NCI-H1092 treated with DMSO at 0.1 percent for 48 hours (cell line): Measurements from ENCODE around the gene PLCZ1.
"Not testable (repeated sequence)": the region's sequence is repeated elsewhere in the genome, so short reads cannot be mapped to it uniquely, and the experiment has no call there.

Experiments
- DNase-seq: peaks from one replicate; lab custom pipeline; 2025; lab: John Stamatoyannopoulos, UW

PLCZ1 gene, protein sequence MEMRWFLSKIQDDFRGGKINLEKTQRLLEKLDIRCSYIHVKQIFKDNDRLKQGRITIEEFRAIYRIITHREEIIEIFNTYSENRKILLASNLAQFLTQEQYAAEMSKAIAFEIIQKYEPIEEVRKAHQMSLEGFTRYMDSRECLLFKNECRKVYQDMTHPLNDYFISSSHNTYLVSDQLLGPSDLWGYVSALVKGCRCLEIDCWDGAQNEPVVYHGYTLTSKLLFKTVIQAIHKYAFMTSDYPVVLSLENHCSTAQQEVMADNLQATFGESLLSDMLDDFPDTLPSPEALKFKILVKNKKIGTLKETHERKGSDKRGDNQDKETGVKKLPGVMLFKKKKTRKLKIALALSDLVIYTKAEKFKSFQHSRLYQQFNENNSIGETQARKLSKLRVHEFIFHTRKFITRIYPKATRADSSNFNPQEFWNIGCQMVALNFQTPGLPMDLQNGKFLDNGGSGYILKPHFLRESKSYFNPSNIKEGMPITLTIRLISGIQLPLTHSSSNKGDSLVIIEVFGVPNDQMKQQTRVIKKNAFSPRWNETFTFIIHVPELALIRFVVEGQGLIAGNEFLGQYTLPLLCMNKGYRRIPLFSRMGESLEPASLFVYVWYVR

DNA sequence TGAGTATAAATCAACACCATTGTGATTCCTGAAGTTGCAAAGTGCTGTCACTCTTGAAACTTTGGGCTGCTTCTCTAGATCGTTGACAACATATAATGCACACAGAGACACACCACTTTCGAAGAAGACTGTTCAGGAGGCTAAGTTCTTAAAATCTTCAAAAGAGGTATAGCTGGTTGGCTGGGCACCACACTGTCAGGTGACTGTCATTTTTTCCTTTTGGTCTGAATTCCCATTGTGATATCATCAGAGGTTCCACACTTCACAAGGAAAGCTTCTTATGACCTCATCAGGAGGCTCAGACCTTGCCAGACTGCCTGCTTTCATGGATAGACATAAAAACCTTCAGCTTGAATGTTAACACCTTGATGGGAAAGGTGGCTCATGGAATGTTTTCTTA lies at the start of gene PLCZ1, which contains the start of gene CAPZA3:
PLCZ1 (minus strand) TSS at position 194 of the 400 bp plus-strand sequence. CDS start 641 bp downstream, outside the sequence.
CAPZA3 (plus strand) TSS at position 301 of the 400 bp plus-strand sequence. CDS start 150 bp downstream, outside the sequence.
- DNase-seq = no peak

DNA sequence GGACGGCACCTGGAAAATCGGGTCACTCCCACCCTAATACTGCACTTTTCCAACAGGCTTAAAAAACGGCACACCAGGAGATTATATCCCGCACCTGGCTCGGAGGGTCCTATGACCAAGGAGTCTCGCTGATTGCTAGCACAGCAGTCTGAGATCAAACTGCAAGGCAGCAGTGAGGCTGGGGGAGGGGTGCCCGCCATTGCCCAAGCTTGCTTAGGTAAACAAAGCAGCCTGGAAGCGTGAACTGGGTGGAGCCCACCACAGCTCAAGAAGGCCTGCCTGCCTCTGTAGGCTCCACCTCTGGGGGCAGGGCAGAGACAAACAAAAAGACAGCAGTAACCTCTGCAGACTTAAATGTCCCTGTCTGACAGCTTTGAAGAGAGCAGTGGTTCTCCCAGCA lies 47.7 kb upstream of the PLCZ1 start:
- not testable (repeated sequence) for DNase-seq

DNA sequence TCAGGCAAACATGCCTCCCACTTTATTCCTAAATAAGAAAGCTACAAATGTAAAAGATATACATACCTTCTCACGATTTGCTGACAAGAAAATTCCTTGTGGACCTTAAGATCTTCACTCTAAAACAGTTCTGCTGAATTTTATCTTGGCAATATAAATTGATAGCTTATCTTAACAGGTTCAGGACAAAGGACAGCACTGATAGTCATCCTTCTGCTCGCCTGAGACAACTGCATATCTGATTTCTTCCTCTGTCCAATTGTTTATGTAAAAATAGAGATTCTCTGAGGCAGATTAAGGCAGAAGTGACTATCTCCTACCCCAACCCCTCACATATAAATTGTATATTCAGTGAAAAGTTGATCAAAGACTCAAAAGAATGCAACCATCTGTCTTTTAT lies 45.0 kb upstream of the PLCZ1 start:
- no peak for DNase-seq

DNA sequence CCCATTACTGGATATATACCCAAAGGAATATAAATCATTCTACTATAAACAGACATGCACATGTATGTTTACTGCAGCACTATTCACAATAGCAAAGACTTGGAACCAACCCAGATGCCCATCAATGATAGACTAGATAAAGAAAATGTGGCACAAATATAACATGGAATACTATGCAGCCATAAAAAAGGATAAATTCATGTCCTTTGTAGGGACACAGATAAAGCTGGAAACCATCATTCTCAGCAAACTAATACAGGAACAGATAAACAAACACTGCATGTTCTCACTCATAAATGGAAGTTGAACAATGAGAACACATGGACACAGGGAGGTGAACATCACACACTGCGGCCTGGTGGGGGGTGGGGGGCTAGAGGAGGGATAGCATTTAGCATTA lies 28.7 kb upstream of the PLCZ1 start:
- DNase-seq = not testable (repeated sequence)

DNA sequence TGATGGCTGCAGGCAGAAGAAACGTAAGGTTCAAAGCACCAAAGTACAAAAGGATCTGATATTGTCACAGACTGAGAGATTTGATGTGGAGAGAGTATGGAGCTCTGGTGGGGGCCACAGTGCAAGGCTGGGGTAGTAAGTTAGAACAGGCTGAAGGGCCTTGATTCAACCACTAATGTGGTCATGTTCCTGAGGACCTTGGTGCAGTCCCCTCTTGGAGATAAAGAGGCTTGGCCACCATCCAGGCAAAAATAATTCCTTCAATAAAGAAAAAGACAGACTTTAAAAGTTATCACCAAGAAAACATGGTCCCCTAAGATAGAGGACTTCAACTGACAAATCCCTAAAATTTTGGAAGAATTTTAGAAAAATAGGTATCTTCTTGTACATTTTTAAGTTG lies 17.5 kb upstream of the PLCZ1 start:
- no peak for DNase-seq

DNA sequence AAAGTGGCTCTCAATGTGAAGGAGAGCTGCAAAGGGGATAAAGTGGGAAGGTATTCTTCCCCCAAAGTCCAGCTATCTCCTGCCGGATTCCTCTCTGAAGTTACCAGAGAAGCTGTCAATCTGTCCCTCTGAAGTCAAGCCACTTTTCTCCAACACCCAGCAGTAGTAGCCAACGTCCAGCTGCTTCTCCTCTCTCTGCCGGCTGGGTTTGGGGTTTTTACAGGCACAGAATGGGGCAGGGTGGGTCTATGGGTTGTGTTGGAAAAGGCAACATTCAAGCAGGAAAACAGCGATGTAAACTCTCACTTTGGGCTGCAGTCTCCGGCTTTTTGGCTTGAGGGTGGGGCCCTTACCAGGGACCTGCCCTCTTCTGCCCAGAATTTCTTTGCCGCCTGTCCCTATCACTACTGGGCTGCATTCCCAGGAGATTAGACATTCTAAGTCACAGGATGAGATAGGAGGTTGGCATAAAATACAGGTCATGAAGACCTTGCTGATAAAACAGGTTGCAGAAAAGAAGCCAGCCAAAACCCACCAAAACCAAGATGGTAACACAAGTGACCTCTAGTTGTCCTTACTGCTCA lies 16.4 kb upstream of the PLCZ1 start:
- DNase-seq = no peak

DNA sequence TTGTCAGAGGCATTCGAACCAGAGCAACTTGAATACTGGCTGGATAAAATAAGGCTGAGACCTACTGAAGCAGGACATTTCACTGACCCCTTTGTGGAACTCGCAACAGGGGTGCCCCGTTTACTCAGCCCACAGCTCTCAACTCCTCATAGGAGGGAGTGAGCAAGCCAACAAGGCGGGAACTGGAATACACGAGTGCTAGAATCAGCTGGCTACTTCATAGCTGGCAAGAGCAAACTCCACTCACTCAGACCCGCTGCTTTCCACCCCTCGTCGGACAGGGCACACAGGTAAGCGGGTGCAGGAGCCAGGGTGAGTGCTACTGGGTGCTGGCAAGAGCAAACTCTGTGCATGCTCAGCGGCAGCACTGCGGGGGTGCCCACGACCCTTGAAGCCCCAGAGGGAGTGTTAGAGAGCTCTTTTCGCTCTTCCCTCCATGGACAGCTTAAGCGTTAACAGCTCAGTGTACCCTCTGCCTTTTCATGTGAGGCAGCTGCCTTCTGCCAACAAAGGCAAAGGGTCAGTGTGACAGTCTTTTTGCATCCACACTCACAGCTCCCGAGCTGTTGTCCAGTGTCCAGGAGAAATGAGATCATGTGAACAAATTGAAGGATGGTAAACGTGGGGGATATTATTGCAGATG lies 15.8 kb upstream of the PLCZ1 start:
- DNase-seq = peak; percentile 45

DNA sequence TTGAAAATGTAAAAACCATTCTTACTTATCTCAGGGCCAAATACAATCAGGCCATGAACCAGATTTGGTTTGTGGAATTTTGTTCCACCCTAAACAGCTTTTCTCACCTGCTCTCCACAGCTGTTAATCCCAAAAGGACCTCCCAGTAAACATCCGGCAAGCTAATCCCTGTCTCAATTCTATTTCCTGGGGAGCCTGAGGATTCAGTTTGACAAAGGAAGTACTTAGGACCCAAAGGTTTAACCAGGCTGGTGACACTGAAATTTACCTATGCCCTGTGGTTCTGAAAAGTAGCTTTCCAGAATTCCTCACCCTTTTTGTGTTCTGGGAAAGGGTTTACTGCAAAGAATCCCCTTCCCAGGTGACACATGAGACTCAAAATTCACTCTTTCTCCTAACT lies 15.1 kb upstream of the PLCZ1 start:
- no peak for DNase-seq

DNA sequence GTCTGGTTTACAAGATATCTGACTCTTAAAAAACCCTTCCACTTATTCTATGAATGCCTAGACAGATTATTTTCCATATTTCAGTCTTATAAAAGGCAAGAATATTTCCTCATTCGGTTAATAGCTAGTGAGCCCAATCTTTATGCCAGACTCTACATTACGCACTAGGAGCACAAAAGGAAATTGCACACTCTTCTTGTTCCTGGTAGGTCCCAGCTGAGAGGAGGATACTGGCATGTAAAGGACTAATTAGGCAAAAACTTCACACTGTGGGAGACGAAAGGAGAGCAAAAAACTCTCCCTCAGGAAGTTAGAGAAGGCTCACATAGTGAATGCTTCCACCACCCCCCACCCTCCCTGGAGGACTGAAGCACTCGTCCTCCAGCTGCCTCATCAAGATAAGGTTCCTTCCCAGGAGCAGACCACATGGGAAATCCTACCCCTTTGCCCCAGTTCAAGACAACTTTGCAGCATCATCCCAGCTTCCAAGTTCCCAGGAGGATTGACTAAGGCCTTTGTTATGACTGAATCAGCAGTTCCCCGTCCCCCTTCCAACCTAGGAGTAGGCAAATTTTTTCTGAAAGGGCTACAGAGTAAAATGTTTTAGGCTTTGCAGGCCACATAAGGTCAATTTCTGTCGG lies 14.6 kb upstream of the PLCZ1 start:
- DNase-seq = no peak

DNA sequence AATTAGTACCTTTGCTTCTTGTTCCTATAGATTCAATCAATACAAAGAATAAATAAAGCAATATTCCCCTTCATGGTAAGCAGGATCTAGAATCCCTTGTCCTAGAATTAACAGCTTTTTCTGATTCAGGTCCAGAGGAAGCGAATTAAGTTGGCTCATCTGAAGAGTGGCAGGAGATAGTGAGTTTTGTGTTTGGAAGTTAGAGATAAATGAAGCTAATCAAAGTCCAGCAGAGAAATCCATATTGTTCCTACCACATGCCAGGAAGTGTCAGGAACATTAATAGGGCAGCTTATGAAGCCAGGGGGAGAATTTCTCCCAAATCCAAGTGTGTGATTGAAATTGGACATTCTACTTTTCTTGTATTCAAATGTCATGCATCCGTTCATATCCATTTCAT lies 14.1 kb upstream of the PLCZ1 start:
- DNase-seq = no peak

DNA sequence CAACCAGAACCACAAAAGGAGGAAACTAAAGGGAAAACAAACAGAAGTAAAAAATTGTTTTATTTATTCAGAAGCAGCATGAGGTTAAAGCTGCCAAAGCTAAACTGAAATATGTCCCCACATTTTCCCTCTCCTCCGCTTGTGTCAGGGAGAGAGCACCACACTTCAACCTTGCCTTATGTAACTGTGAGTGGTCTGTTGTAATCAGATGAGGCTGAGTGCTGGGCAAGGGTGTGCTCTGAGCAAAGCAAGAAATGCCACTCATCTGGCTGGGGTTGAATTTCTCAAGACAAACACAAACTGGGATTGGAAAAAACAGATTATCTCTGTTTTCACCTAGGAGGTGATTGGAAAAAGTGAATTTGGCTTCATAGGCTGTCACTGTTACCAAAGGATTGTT lies 12.3 kb upstream of the PLCZ1 start:
- no peak for DNase-seq

DNA sequence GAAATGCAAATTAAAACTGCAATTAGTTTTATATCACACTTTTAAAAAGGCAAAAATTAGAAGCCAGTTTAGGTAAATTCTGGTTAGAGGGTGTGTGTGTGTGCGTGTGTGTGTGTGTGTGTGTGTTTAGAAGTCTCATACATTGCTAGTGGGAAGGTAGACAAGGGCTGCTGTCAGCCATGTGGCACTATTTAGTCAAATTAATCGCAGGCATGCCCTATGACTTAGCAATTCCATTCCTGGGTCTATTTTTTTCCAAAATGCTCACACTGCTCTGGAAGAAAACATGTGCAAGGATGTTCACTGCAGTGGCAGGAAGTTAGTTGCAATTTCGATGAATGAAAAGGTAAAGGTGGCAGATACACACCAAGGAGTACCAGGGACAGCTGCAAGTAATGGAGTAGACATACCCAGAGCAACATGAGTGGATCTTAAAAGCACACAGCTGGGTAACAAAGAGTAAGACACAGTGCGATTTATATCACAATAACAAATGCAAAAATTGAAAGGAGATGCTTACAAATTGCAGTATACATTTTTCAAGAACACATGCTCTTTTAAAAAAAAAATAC lies 11.7 kb upstream of the PLCZ1 start:
- DNase-seq = no peak

DNA sequence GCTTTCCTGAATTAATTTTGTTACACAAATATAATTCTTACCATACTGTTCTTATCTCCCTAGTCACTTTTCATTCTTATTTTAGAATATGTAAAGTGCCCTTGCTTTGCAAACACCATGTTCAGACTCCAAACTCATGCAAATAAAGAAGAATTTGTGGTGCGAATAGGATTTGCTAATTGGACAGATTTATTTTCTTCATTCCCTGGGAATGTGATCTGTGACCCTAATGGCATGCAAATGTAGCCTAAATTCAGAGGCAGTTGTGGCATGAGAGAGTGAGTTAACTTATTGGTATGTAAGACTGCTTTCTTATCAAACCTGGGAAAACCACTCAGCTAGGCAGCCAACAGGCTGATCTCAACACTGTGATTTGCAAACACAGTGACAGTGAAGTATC lies 10.1 kb upstream of the PLCZ1 start:
- DNase-seq = no peak

DNA sequence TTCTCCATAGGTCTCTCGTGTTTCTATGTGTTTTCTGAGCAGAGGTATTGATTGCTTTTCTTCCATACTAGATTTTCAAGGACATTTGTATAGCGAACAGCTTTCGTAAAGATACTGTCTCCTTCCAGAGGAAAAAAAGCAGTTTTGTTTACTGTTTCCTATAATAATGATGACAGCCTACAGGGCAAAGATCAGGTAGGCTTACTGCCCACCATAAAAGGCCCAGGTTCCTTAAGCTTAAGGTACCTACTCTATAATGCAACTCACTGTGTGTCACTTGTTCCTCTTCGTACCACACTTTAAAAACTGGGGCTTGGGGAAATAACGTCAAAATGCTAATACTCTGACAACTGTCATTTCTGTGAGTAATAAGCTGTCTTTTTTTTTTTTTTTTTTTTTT lies 6.7 kb downstream of the PLCZ1 start:
- DNase-seq = no peak

DNA sequence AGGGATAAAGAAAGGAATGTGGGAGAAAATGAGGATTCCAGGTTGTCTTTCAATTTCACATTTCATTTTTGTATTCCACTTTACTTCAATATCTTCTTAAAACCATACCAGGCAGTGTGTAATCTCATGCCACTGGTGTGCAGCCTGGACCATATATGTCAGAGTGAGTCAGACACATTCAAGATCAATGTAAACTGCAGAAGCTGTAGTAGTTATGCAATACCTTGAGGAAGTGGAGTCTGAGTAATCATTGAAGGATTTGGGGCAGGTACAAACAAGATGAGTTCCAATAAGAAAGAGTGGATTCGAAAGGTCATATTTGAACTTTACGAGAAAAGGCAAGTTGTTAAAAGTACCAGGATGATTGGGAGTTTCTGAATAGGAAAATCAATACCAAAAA lies 14.1 kb downstream of the PLCZ1 start:
- no peak for DNase-seq

DNA sequence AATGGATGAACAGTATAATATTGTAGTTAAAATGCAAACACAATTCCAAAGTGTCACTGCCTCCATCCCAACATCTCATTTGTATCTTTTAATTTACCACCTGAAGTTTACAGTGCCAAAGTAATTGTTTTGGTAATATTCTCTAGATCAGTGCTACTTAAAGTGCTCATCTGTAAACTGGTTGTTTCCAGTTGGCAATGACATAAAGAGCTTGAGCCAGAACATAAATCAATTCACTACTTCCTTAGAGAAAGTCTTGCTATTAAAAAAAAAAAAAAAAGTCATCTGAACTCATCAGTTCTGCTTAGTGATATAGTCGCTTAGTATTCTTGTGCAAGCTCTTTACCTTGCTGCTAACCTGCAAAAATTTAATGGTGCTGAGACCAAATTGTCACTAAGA lies 16.4 kb downstream of the PLCZ1 start:
- no peak for DNase-seq

DNA sequence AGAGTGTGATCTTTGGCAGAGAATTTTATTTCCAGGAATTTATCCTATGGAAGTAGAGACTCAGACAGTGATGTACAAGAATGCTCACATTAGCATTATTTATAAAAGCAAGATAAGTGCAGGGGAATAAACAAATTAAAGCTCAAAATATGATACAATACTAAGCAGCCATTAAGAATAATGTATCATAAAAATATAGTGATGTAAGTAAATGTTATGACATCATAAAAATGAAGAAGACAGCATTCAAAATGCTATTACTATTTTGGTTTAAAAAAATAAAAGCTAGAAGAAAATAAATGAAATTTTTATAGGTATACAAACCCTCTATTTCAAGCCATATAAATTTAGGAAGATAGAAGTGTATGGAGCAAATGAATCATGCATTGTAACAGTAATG lies 17.1 kb downstream of the PLCZ1 start:
- no peak for DNase-seq

DNA sequence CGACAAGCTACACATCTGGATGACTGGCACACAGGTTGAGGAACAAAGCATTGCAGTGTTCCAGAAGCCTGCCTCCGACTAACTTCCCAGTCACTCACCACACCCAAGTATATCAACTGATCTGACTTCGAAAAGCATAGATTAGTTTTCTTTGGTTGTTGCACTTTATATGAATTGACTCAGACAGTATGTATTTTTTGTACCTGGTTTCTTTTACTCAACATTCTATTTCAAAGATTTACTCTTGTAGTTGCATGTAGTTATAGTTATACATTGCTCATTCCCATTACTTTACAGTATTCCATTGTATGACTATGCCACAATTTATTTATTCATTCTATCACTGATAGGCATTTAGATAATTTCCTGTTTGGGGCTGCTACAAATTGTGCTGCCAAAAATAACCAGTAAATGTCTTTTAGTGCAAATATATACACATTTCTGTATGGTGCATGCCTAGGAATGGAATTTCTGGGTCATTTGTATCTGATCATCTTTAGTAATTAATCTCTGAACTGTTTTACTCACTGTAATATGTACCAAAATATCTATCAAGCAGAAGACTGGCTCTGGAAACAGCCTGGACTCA lies 17.8 kb downstream of the PLCZ1 start:
- no peak for DNase-seq

DNA sequence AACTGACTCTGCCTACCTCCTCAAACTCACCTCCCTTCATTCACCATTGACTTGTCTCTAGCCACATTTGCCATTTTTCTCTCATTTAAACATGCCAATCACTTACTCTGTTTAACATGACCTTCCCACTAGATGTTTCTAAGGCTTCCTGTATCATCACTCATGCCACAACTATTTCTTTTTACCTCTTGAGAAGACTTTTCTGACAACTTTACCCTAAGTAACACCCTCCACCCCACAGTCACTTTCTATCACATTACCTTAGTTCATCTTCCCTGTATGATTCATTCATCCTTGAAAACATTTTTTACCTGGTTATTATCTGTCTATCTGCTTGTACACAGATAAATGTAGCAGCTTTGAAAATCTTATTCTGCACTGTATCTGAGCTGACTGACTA lies 19.4 kb downstream of the PLCZ1 start:
- DNase-seq = no peak

DNA sequence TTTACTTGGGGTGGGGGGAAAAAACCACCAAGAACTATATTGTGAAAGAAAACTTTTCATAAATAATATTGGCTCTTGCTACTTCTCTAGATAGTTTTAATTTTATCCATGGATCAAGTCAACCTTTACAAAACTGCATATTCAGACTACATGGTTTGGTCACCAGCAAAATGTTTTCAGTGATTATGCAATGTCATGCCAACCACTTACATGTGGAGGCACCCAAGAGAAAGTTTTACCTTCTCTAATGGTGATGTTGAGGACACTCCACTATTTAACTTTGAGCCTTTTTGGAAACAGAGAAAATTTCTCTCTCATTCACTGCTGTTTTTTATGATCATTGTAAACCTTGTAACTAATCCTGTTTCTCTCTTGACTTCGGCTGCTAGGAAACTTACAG lies 21.6 kb downstream of the PLCZ1 start:
- no peak for DNase-seq

DNA sequence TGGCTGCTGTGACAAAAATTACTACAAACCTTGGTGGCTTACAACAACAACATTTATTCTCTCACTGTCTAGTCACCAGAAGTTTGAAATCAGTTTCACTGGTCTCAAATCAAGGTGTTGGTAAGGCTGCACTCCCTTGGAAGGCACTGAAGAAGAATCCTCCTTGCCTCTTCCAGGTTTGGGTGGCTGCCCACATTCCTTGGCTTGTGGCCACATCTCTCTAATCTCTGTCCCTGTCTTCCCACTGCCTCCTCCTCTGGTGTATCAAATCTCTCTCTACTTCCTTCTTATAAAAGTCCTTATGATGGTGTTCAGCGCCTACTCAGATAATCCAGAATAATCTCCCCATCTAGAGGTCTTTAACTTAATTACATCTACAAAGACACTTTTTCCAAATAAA lies 31.0 kb downstream of the PLCZ1 start:
- DNase-seq = no peak

DNA sequence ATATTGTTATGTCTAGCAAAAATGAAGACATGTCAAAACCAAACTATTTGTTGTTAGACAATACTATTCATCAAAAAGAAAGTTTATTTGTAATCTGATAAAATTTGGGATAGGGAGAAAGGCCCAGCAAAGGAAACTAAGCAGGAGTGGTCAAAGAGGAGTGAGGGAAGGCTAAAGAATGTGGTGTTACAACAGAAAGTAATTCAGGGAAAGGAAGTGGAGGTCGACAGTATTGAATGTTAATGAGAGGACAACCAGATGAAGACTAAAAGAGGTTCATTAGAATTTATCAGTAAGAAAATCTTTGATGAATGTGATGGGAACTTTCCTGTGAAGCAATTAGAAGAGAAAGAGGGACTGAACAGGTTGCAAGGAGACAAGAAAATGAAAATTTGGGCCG lies 33.9 kb downstream of the PLCZ1 start:
- no peak for DNase-seq
